Activated CD4-positive, alpha-beta memory T cell treated with anti-CD3 and anti-CD28 coated beads for 36 hours (primary cell): ENCODE data around the gene CPVL. TPM values are rescaled to one million over a fixed set of nuclear protein-coding genes. Genes with fewer than 3 reads are reported as not detected.

Source experiments
- CTCF ChIA-PET: fragments of 350-600 bp; sonication (Branson Sonifier 250); formaldehyde crosslinking; loops from one replicate; lab custom pipeline; 2021; ENCODE audit warnings: antibody characterized with exemption, inconsistent platforms; lab: Charles Lee
- POLR2A ChIA-PET: fragments of 350-600 bp; sonication (Branson Sonifier 250); formaldehyde crosslinking; loops from one replicate; lab custom pipeline; 2021; ENCODE audit warnings: antibody characterized with exemption; lab: Charles Lee
- DNase-seq: peaks from one replicate; pipeline ENCODE4 v3.0.0-alpha.2; 2020
- H3K27ac Mint-ChIP-seq: one replicate; pipeline ENCODE4 v1.8.0; 2021; ENCODE audit warnings: mixed read lengths
- H3K27me3 Mint-ChIP-seq: one replicate; pipeline ENCODE4 v1.8.0; 2021; ENCODE audit warnings: mixed read lengths
- H3K36me3 Mint-ChIP-seq: one replicate; pipeline ENCODE4 v1.8.0; 2021; ENCODE audit warnings: mixed read lengths
- H3K4me1 Mint-ChIP-seq: one replicate; pipeline ENCODE4 v1.8.0; 2021; ENCODE audit warnings: low read depth, mixed read lengths
- H3K4me3 Mint-ChIP-seq: one replicate; pipeline ENCODE4 v1.8.0; 2021; ENCODE audit warnings: mild to moderate bottlenecking, mixed read lengths
- H3K9me3 Mint-ChIP-seq: one replicate; pipeline ENCODE4 v1.8.0; 2021; ENCODE audit warnings: mixed read lengths
- intact Hi-C: fragments of 100-400 bp; cut with micrococcal nuclease; formaldehyde crosslinking; loops from one replicate; pipeline ENCODE4 v1.15.1; 2023
- total RNA-seq, 2 experiments: library from RNA; stranded (reverse); gene quantifications; one replicate each; pipeline ENCODE4 v1.2.3, GENCODE V29; 2021

CPVL gene
- total RNA-seq, 2 experiments from 2014 or later = not detected

GRCh38 chr7:29035044-29035740, 111.1 kb downstream of the CPVL start:
- DNase-seq = peak; percentile 56
- ChIA-PET POLR2A (interaction anchor here (0.8 kb wide), 1 partner anchor 56 kb away, joined by 3 read pairs; no protein-coding TSS in a partner anchor), CTCF (interaction anchor here (0.6 to 1.9 kb wide), 3 partner anchors 19 to 155 kb away, joined by 3 to 5 read pairs (median 3); no protein-coding TSS in a partner anchor)
- Mint-ChIP-seq H3K4me3 (no peak overlapping the region), H3K27ac (no peak overlapping the region), H3K9me3 (no peaks in the 10 kb centered on the region), H3K4me1 (peaks cover 16% of the 10 kb centered on the region), H3K36me3 (no peaks in the 10 kb centered on the region), H3K27me3 (no peaks in the 10 kb centered on the region)
- intact Hi-C loops = loop anchor here (5.0 kb wide), 1 partner anchor 52 kb away; no protein-coding TSS in a partner anchor

- no peak for DNase-seq
- Mint-ChIP-seq H3K27ac (no peak overlapping the region), H3K4me1 (peaks cover 14% of the 10 kb centered on the region), H3K27me3 (no peaks in the 10 kb centered on the region), H3K9me3 (peaks cover 3% of the 10 kb centered on the region), H3K4me3 (no peak overlapping the region), H3K36me3 (no peaks in the 10 kb centered on the region)
- ChIA-PET CTCF (interaction anchor here (1.9 kb wide), 1 partner anchor 107 kb away, joined by 5 read pairs; no protein-coding TSS in a partner anchor), POLR2A (no interaction called here)
- intact Hi-C loops = no loop called here
These were observed 112.8 kb downstream of the CPVL start for GRCh38 chr7:29033584-29033983.

GRCh38 chr7:29032146-29032545, 114.2 kb downstream of the CPVL start:
- POLR2A ChIA-PET = no interaction called here
- Mint-ChIP-seq H3K9me3 (peaks cover 7% of the 10 kb centered on the region), H3K4me1 (peaks cover 14% of the 10 kb centered on the region), H3K36me3 (no peaks in the 10 kb centered on the region), H3K4me3 (no peak overlapping the region), H3K27ac (no peak overlapping the region), H3K27me3 (no peaks in the 10 kb centered on the region)
- CTCF ChIA-PET = no interaction called here
- DNase-seq = no peak
- intact Hi-C loops = no loop called here

- CTCF ChIA-PET = no interaction called here
- intact Hi-C loops = no loop called here
- POLR2A ChIA-PET = no interaction called here
These were observed 115.5 kb downstream of the CPVL start for GRCh38 chr7:29030781-29031275.

GRCh38 chr7:29022291-29022988, 123.9 kb downstream of the CPVL start:
- Mint-ChIP-seq H3K4me1 (no peaks in the 10 kb centered on the region), H3K27me3 (no peaks in the 10 kb centered on the region), H3K27ac (no peak overlapping the region), H3K36me3 (peaks cover 5% of the 10 kb centered on the region), H3K4me3 (no peak overlapping the region), H3K9me3 (peaks cover 36% of the 10 kb centered on the region)
- intact Hi-C loops = no loop called here
- no peak for DNase-seq
- POLR2A ChIA-PET = no interaction called here
- CTCF ChIA-PET = no interaction called here

More at GRCh38 chr7:29030781-29031275, 115.5 kb downstream of the CPVL start:
- Mint-ChIP-seq H3K27ac (no peak overlapping the region), H3K4me3 (no peak overlapping the region), H3K4me1 (peaks cover 7% of the 10 kb centered on the region), H3K36me3 (no peaks in the 10 kb centered on the region), H3K27me3 (no peaks in the 10 kb centered on the region), H3K9me3 (peaks cover 13% of the 10 kb centered on the region)
- no peak for DNase-seq

GRCh38 chr7:29019896-29020295, 126.4 kb downstream of the CPVL start:
- Mint-ChIP-seq H3K27me3 (peaks cover 4% of the 10 kb centered on the region), H3K4me1 (no peaks in the 10 kb centered on the region), H3K27ac (no peak overlapping the region), H3K4me3 (no peak overlapping the region), H3K36me3 (peaks cover 5% of the 10 kb centered on the region), H3K9me3 (peaks cover 24% of the 10 kb centered on the region)
- ChIA-PET POLR2A (no interaction called here), CTCF (no interaction called here)
- intact Hi-C loops = no loop called here
- no peak for DNase-seq

GRCh38 chr7:29019387-29019786, 127.0 kb downstream of the CPVL start:
- peaks cover under 1% of the 10 kb centered on the region for H3K36me3 Mint-ChIP-seq
- CTCF ChIA-PET = no interaction called here
- POLR2A ChIA-PET = no interaction called here
- no peak for DNase-seq
- no peak overlapping the region for H3K4me3 Mint-ChIP-seq
- H3K27ac Mint-ChIP-seq = no peak overlapping the region
- H3K4me1 Mint-ChIP-seq = no peaks in the 10 kb centered on the region
- intact Hi-C loops = no loop called here
- H3K9me3 Mint-ChIP-seq = peaks cover 19% of the 10 kb centered on the region
- peaks cover 4% of the 10 kb centered on the region for H3K27me3 Mint-ChIP-seq

- Mint-ChIP-seq H3K27me3 (peaks cover 4% of the 10 kb centered on the region), H3K4me1 (no peaks in the 10 kb centered on the region), H3K27ac (no peak overlapping the region), H3K4me3 (no peak overlapping the region), H3K36me3 (no peaks in the 10 kb centered on the region), H3K9me3 (peaks cover 7% of the 10 kb centered on the region)
- ChIA-PET CTCF (interaction anchor here (1.0 kb wide), 1 partner anchor 90 kb away, joined by 3 read pairs; no protein-coding TSS in a partner anchor), POLR2A (no interaction called here)
- DNase-seq = no peak
- intact Hi-C loops = no loop called here
These were observed 128.6 kb downstream of the CPVL start for GRCh38 chr7:29017713-29018112.

- Mint-ChIP-seq H3K9me3 (no peaks in the 10 kb centered on the region), H3K4me3 (no peak overlapping the region), H3K4me1 (no peaks in the 10 kb centered on the region), H3K36me3 (no peaks in the 10 kb centered on the region), H3K27me3 (peaks cover 4% of the 10 kb centered on the region), H3K27ac (no peak overlapping the region)
- CTCF ChIA-PET = interaction anchor here (1.1 kb wide), 1 partner anchor 92 kb away, joined by 3 read pairs; no protein-coding TSS in a partner anchor
- POLR2A ChIA-PET = no interaction called here
- no peak for DNase-seq
- intact Hi-C loops = no loop called here
These were observed 131.6 kb downstream of the CPVL start for GRCh38 chr7:29014725-29015124.

GRCh38 chr7:29013931-29014330, 132.4 kb downstream of the CPVL start:
- CTCF ChIA-PET = interaction anchor here (0.6 to 1.1 kb wide), 2 partner anchors 91 to 735 kb away, joined by 3 read pairs; no protein-coding TSS in a partner anchor

GRCh38 chr7:29013082-29013695, 133.1 kb downstream of the CPVL start:
- Mint-ChIP-seq H3K36me3 (no peaks in the 10 kb centered on the region), H3K4me1 (no peaks in the 10 kb centered on the region), H3K27me3 (peaks cover 5% of the 10 kb centered on the region), H3K4me3 (no peak overlapping the region), H3K27ac (no peak overlapping the region), H3K9me3 (no peaks in the 10 kb centered on the region)
- DNase-seq = no peak
- ChIA-PET CTCF (interaction anchor here (0.7 kb wide), 1 partner anchor 10 kb away, joined by 3 read pairs; no protein-coding TSS in a partner anchor), POLR2A (no interaction called here)
- intact Hi-C loops = no loop called here

More at GRCh38 chr7:29013931-29014330, 132.4 kb downstream of the CPVL start:
- peaks cover 5% of the 10 kb centered on the region for H3K27me3 Mint-ChIP-seq
- POLR2A ChIA-PET = no interaction called here
- H3K27ac Mint-ChIP-seq = no peak overlapping the region
- H3K9me3 Mint-ChIP-seq = no peaks in the 10 kb centered on the region
- intact Hi-C loops = no loop called here
- no peaks in the 10 kb centered on the region for H3K36me3 Mint-ChIP-seq
- H3K4me1 Mint-ChIP-seq = no peaks in the 10 kb centered on the region
- H3K4me3 Mint-ChIP-seq = no peak overlapping the region
- DNase-seq = no peak

GRCh38 chr7:29009947-29010346, 136.4 kb downstream of the CPVL start:
- H3K4me3 Mint-ChIP-seq = no peak overlapping the region
- H3K36me3 Mint-ChIP-seq = no peaks in the 10 kb centered on the region
- no peak for DNase-seq
- ChIA-PET CTCF (no interaction called here), POLR2A (no interaction called here)
- H3K27me3 Mint-ChIP-seq = peaks cover 10% of the 10 kb centered on the region
- H3K4me1 Mint-ChIP-seq = no peaks in the 10 kb centered on the region
- no peaks in the 10 kb centered on the region for H3K9me3 Mint-ChIP-seq
- intact Hi-C loops = no loop called here
- no peak overlapping the region for H3K27ac Mint-ChIP-seq
